Measurements from ENCODE around the gene RGS19. TPM values are rescaled to one million over a fixed set of nuclear protein-coding genes. Genes with fewer than 3 reads are reported as not detected.

The RGS19 gene
- total and polyA plus RNA-seq, 2 donors, result 7.8 to 11.6 TPM

DNA sequence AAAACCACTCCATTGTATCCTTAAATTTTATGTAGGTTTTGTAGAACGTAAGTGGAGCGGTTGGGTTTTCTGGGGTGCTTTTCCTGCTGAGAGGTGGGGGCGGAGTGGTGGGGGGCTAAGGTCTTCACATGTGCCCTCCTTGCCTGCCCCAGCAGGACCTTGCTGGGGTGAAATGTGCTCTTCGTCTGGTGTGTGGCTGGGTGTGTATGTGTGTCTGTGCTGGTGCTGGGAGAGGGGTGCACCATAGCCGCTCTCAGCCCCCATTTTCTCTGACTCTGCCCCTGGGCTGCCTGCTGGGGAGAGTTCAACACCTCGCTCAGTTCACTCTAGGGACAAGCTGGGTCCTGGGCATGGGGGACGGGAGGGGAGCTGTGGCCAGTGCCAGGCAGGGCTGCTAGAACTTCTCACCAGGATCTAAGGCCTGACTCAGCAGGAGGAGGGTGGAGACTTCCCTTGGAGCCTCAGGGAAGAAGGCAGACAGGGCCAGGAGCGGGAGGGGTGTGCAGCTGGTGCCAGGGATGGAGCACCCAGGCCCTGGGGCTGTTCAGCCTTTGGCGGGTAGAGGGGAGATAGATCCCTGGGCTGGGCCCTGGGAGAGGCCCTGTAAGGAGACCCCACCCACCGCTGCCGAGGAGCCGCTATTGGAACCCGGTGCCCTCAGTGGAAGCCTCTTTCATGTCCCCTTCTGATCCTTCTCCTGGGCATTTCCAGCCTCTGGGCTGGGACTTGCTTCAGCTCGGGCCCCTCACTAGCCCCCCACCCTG lies 34.7 kb downstream of the RGS19 start:
- no peak for DNase-seq (ENCODE audit: extremely low spot score)
- Histone ChIP-seq H3K4me3 (ENCODE audit: low read depth, low read length) (no peak overlapping the region), H3K4me1 (ENCODE audit: insufficient read depth) (peaks cover 1% of the 10 kb centered on the region), H3K27ac (ENCODE audit: low read depth) (no peak overlapping the region), H3K36me3 (ENCODE audit: insufficient read depth) (no peaks in the 10 kb centered on the region)
- WGBS, result 59% methylated on average over 14 of the region's 14 CpGs

- Histone ChIP-seq H3K36me3 (ENCODE audit: insufficient read depth) (no peaks in the 10 kb centered on the region), H3K27ac (ENCODE audit: low read depth) (no peak overlapping the region), H3K4me3 (ENCODE audit: low read depth, low read length) (no peak overlapping the region), H3K4me1 (ENCODE audit: insufficient read depth) (peaks cover 1% of the 10 kb centered on the region)
- no peak for DNase-seq (ENCODE audit: extremely low spot score)
- WGBS, result 87% methylated on average over 9 of the region's 9 CpGs
Measured at GRCh38 chr20:64043768-64044167, 35.5 kb downstream of the RGS19 start.

- Histone ChIP-seq H3K4me1 (ENCODE audit: insufficient read depth) (peaks cover 1% of the 10 kb centered on the region), H3K36me3 (ENCODE audit: insufficient read depth) (no peaks in the 10 kb centered on the region), H3K4me3 (ENCODE audit: low read depth, low read length) (peak overlapping the region; percentile 28), H3K27ac (ENCODE audit: low read depth) (no peak overlapping the region)
- DNase-seq (ENCODE audit: extremely low spot score), result no peak
- 3% methylated on average over 55 of the region's 55 CpGs for WGBS
Measured at GRCh38 chr20:64042054-64042781, 37.1 kb downstream of the RGS19 start.

- Histone ChIP-seq H3K36me3 (ENCODE audit: insufficient read depth) (no peaks in the 10 kb centered on the region), H3K27ac (ENCODE audit: low read depth) (no peak overlapping the region), H3K4me1 (ENCODE audit: insufficient read depth) (peaks cover 1% of the 10 kb centered on the region), H3K4me3 (ENCODE audit: low read depth, low read length) (peak overlapping the region; percentile 28)
- no peak for DNase-seq (ENCODE audit: extremely low spot score)
- WGBS, result 10% methylated on average over 11 of the region's 11 CpGs
Measured at GRCh38 chr20:64041781-64042053, 37.6 kb downstream of the RGS19 start.

DNA sequence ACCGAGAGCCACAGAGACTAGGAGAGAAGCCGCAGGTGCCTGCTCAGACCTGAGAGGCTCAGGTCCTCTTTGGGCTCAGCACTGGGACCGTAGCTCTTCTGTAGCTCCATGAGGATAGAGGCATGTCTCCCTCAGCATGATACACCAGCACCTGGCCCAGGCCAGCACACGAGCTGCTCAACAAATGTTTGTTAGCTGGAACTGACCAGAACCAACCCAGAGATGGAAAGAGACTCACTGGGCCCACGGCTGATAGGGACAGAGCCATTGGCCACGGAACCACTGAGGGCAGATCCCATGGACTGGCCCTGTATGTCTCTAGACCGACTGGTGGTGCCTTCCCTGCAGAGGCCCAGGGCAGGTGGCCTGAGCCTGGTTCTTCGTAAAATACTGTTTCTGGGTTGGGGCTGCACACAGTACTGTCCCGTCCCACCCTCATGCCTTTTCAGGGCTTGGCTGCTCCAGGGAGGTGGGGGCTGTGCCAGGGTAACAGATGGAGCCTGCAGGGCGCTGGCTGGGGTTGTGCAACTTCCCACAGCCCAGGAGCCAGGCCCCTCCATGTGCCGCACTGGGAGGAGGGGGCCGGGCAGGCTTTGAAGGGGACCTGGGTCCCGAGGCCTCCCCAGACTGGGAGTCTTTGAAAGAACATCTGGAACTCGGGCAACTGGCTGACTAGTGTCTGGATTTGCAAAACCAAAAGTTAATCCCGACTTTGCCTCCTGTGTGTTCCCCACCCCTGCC lies 38.1 kb downstream of the RGS19 start:
- peaks cover 1% of the 10 kb centered on the region for H3K4me1 ChIP-seq (ENCODE audit: insufficient read depth)
- H3K36me3 ChIP-seq (ENCODE audit: insufficient read depth), result no peaks in the 10 kb centered on the region
- no peak for DNase-seq (ENCODE audit: extremely low spot score)
- H3K4me3 ChIP-seq (ENCODE audit: low read depth, low read length), result no peak overlapping the region
- no peak overlapping the region for H3K27ac ChIP-seq (ENCODE audit: low read depth)
- 41% methylated on average over 15 of the region's 15 CpGs for WGBS

DNA sequence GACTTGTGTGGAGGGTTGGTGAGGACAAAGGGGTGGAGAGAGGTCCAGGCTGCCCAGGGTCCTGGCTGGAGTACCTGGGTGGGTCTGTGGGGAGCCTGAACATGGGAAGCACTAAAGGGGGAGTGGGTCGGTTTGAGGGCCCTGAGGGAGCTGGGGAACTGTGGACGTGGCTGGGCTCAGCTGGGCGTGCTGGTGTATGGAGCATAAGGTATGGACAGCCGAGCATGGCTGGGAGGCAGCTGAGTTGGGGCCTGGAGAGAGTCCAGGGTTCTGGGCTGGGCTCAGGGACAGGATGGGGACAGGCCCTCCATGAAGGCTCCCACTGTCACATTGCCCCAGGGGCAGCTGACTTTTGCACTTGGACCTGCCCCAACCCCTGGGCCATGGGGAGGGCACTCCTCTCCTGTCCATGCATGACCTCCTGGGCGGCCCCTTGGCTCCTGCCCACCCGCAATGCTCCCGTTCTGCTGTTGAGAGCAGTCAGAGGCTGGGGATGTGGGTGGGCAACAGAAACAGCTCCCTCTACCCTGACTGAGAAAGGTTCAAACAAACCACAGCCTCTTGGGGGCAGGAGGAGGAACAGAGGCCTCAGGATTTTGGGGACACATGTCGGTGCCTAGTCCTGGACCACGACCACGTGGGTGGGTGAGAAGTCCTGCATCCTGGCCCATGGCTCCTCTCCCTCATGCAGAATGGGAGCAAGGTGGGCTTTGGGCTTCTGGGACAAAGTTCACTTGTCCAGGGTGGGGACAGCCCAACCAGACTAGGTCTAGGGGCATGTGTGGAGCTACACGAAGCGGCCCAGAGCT lies 38.9 kb downstream of the RGS19 start:
- Histone ChIP-seq H3K4me3 (ENCODE audit: low read depth, low read length) (no peak overlapping the region), H3K4me1 (ENCODE audit: insufficient read depth) (peaks cover 1% of the 10 kb centered on the region), H3K27ac (ENCODE audit: low read depth) (no peak overlapping the region), H3K36me3 (ENCODE audit: insufficient read depth) (no peaks in the 10 kb centered on the region)
- WGBS, result 67% methylated on average over 12 of the region's 12 CpGs
- no peak for DNase-seq (ENCODE audit: extremely low spot score)

DNA sequence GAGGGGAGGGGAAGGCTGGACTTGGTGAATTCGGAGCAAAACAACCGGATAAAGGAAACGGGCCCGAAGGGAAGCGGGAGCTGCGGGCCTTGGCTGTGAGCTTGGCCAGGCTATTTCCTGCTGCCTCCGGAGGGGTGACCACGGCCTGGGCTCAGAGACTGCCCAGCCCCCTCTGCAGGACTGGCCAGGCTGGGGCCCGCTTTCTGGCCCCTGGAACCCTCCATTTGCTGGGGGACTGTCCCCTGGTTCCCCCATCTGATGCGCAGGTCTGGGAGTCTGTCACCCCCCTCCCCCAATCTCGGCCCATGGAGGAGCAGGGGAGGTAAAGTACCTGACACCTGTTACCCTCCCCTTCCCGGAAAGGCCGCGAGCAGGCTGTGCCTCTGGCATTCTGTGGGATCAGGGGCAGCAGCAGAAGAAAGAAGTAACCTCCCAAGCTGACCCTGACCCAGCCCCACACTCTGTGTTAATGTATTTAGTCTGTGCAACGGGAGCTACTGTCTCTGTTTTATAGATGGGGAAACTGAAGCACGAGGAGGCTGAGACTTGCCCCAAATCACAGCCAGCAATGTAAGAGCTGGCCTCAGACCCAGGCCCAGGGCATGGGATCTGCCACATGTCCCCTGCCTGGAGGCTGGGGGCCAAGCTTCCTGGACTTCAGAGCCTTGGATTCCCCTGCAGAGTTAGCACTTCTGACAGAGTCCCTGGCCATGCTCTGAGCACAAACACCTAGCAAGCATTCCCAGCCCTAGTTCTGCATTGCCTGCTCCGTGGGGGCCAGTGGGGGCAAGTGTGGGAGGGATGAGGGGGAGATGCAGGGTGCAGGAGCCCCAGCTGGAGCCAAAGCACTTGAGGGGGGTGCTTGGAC lies 39.8 kb downstream of the RGS19 start:
- no peak for DNase-seq (ENCODE audit: extremely low spot score)
- Histone ChIP-seq H3K36me3 (ENCODE audit: insufficient read depth) (no peaks in the 10 kb centered on the region), H3K4me3 (ENCODE audit: low read depth, low read length) (peak overlapping the region; percentile 20), H3K27ac (ENCODE audit: low read depth) (no peak overlapping the region), H3K4me1 (ENCODE audit: insufficient read depth) (no peaks in the 10 kb centered on the region)
- 11% methylated on average over 17 of the region's 17 CpGs for WGBS

DNA sequence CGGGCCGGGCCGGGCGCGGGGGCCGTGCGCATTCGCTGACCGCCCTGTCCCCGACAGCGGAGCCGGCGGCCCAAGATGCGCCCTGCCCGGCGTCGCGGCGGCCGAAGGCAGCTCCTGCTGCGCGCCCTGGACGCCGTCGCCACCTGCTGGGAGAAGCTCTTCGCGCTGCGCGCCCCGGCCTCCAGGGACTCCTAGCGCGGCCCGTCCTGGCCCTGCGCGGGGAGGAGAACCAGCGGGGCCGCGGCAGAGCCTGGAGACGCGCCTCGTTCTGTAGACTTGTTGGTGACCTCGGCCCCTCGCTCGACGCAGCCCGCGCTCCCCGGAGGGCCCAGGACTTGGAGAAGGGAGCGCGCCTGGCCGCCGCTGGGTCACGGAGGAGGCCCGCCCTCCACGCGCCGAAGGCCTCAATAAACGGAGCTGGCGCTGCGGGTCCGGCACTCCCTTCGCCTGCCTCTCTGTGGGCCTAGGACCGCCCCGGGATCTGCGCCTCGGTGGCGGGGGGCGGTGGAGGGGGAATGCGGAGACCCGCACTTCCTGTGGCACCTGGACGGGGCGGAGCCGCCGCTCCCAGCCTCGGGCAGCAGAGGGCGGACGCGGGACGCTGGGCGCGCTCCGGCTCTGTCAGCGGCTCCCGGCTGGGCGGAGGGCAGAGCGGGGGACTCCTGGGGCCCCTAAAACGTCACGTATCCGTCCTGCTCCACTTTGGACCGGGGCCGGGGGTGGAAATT lies 40.6 kb downstream of the RGS19 start:
- DNase-seq (ENCODE audit: extremely low spot score), result no peak
- under 1% methylated on average over 91 of the region's 91 CpGs for WGBS
- Histone ChIP-seq H3K27ac (ENCODE audit: low read depth) (peak overlapping the region; percentile 18), H3K4me3 (ENCODE audit: low read depth, low read length) (peak overlapping the region; percentile 20), H3K36me3 (ENCODE audit: insufficient read depth) (no peaks in the 10 kb centered on the region), H3K4me1 (ENCODE audit: insufficient read depth) (no peaks in the 10 kb centered on the region)

DNA sequence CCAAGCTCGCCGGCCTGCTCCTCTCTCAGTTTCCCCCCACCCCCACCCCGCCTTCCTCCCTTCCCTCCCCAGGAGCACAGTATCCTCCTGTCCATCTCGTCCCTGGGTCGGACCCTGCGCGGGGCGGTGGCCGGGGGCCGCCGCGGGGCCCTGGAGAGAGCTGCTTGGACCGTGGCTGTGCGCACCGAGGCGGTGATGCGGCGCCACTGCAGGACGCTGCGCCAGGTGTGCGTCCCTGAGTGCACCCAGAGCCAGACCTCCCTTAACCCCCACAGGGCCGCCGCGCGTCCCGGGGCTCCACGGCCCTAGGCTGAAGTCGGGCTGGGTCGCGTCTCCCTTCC lies 41.1 kb downstream of the RGS19 start:
- Histone ChIP-seq H3K36me3 (ENCODE audit: insufficient read depth) (no peaks in the 10 kb centered on the region), H3K4me3 (ENCODE audit: low read depth, low read length) (peak overlapping the region; percentile 20), H3K4me1 (ENCODE audit: insufficient read depth) (no peaks in the 10 kb centered on the region), H3K27ac (ENCODE audit: low read depth) (no peak overlapping the region)
- WGBS, result 2% methylated on average over 30 of the region's 30 CpGs
- no peak for DNase-seq (ENCODE audit: extremely low spot score)

GRCh38 chr20:64037498-64038213 lies 41.7 kb downstream of the RGS19 start:
- H3K27ac ChIP-seq (ENCODE audit: low read depth), result no peak overlapping the region
- peak overlapping the region; percentile 20 for H3K4me3 ChIP-seq (ENCODE audit: low read depth, low read length)
- H3K36me3 ChIP-seq (ENCODE audit: insufficient read depth), result no peaks in the 10 kb centered on the region
- DNase-seq (ENCODE audit: extremely low spot score), result no peak
- WGBS, result 8% methylated on average over 36 of the region's 36 CpGs
- no peaks in the 10 kb centered on the region for H3K4me1 ChIP-seq (ENCODE audit: insufficient read depth)

GRCh38 chr20:64037199-64037497 lies 42.2 kb downstream of the RGS19 start:
- 71% methylated on average over 3 of the region's 3 CpGs for WGBS
- H3K4me3 ChIP-seq (ENCODE audit: low read depth, low read length), result no peak overlapping the region
- H3K4me1 ChIP-seq (ENCODE audit: insufficient read depth), result no peaks in the 10 kb centered on the region

More at GRCh38 chr20:64037199-64037497, 42.2 kb downstream of the RGS19 start:
- Histone ChIP-seq H3K27ac (ENCODE audit: low read depth) (no peak overlapping the region), H3K36me3 (ENCODE audit: insufficient read depth) (no peaks in the 10 kb centered on the region)
- DNase-seq (ENCODE audit: extremely low spot score), result no peak

Data from urinary bladder (tissue), 4 donors.